ENCODE measurements around the gene CTNND2. TPM values are rescaled to one million over a fixed set of nuclear protein-coding genes. Genes with fewer than 3 reads are reported as not detected.

The CTNND2 gene
- total RNA-seq, 1 experiment from 2014 or later = not detected

DNA sequence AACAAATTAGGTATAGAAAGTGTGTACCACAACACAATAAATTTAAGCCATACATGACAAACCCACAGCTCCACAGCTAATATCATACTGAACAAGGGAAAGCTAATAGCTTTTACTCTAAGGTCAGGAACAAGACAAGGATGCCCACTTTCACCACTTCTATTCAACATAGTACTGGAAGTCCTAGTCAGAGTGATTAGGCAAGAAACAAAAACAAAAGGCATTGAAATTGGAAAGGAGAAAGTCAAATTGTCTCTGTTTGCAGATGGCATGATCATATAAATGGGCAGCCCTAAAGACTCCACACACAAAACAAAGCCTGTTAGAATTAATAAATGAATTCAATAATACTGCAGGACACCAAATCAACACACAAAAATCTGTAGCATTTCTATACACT lies 548.8 kb downstream of the CTNND2 start:
- POLR2A ChIA-PET = no interaction called here
- H3K36me3 Mint-ChIP-seq (ENCODE audit: insufficient read depth, unreplicated experiment) = no peaks in the 10 kb centered on the region
- peaks cover 7% of the 10 kb centered on the region for H3K9me3 Mint-ChIP-seq (ENCODE audit: unreplicated experiment)

GRCh38 chr5:11346336-11346735 lies 557.9 kb downstream of the CTNND2 start:
- Mint-ChIP-seq H3K36me3 (ENCODE audit: insufficient read depth, unreplicated experiment) (no peaks in the 10 kb centered on the region), H3K27ac (ENCODE audit: low read depth, unreplicated experiment) (no peak overlapping the region), H3K4me3 (ENCODE audit: unreplicated experiment) (no peak overlapping the region), H3K27me3 (ENCODE audit: insufficient read depth, unreplicated experiment) (peaks cover 10% of the 10 kb centered on the region), H3K9me3 (ENCODE audit: unreplicated experiment) (no peaks in the 10 kb centered on the region), H3K4me1 (ENCODE audit: insufficient read depth, unreplicated experiment) (no peaks in the 10 kb centered on the region)
- TF ChIP-seq, protein P1, sequence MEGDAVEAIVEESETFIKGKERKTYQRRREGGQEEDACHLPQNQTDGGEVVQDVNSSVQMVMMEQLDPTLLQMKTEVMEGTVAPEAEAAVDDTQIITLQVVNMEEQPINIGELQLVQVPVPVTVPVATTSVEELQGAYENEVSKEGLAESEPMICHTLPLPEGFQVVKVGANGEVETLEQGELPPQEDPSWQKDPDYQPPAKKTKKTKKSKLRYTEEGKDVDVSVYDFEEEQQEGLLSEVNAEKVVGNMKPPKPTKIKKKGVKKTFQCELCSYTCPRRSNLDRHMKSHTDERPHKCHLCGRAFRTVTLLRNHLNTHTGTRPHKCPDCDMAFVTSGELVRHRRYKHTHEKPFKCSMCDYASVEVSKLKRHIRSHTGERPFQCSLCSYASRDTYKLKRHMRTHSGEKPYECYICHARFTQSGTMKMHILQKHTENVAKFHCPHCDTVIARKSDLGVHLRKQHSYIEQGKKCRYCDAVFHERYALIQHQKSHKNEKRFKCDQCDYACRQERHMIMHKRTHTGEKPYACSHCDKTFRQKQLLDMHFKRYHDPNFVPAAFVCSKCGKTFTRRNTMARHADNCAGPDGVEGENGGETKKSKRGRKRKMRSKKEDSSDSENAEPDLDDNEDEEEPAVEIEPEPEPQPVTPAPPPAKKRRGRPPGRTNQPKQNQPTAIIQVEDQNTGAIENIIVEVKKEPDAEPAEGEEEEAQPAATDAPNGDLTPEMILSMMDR (IDR thresholded peaks at IDR 0.05; ENCODE audit: unreplicated experiment) = no peak
- no TSS peak for BruUV-seq (replicated peaks)
- DNase-seq (ENCODE audit: unreplicated experiment) = no peak
- intact Hi-C loops (cut with micrococcal nuclease) = no loop called here
- CTCF ChIA-PET = no interaction called here
- POLR2A ChIA-PET = no interaction called here

More for the DNA sequence above, 548.8 kb downstream of the CTNND2 start:
- TF ChIP-seq, protein P1 (IDR thresholded peaks at IDR 0.05; ENCODE audit: unreplicated experiment) = no peak
- CTCF ChIA-PET = interaction anchor here (0.7 to 0.8 kb wide), 2 partner anchors 67 to 901 kb away, joined by 3 to 6 read pairs; no protein-coding TSS in a partner anchor
- Mint-ChIP-seq H3K4me3 (ENCODE audit: unreplicated experiment) (no peak overlapping the region), H3K4me1 (ENCODE audit: insufficient read depth, unreplicated experiment) (no peaks in the 10 kb centered on the region), H3K27ac (ENCODE audit: low read depth, unreplicated experiment) (no peak overlapping the region), H3K27me3 (ENCODE audit: insufficient read depth, unreplicated experiment) (no peaks in the 10 kb centered on the region)
- BruUV-seq (replicated peaks) = no TSS peak
- no peak for DNase-seq (ENCODE audit: unreplicated experiment)
- intact Hi-C loops (cut with micrococcal nuclease) = no loop called here

GRCh38 chr5:11335881-11336760 lies 568.1 kb downstream of the CTNND2 start:
- intact Hi-C loops (cut with micrococcal nuclease) = no loop called here
- Mint-ChIP-seq H3K27ac (ENCODE audit: low read depth, unreplicated experiment) (no peak overlapping the region), H3K4me1 (ENCODE audit: insufficient read depth, unreplicated experiment) (no peaks in the 10 kb centered on the region), H3K27me3 (ENCODE audit: insufficient read depth, unreplicated experiment) (no peaks in the 10 kb centered on the region), H3K9me3 (ENCODE audit: unreplicated experiment) (no peaks in the 10 kb centered on the region), H3K4me3 (ENCODE audit: unreplicated experiment) (no peak overlapping the region), H3K36me3 (ENCODE audit: insufficient read depth, unreplicated experiment) (no peaks in the 10 kb centered on the region)
- ChIA-PET CTCF (interaction anchor here (0.7 to 0.9 kb wide), 2 partner anchors 421 to 582 kb away, joined by 3 read pairs; no protein-coding TSS in a partner anchor), POLR2A (no interaction called here)
- BruUV-seq (replicated peaks) = no TSS peak
- TF ChIP-seq, protein P1 (IDR thresholded peaks at IDR 0.05; ENCODE audit: unreplicated experiment) = no peak
- DNase-seq (ENCODE audit: unreplicated experiment) = no peak

DNA sequence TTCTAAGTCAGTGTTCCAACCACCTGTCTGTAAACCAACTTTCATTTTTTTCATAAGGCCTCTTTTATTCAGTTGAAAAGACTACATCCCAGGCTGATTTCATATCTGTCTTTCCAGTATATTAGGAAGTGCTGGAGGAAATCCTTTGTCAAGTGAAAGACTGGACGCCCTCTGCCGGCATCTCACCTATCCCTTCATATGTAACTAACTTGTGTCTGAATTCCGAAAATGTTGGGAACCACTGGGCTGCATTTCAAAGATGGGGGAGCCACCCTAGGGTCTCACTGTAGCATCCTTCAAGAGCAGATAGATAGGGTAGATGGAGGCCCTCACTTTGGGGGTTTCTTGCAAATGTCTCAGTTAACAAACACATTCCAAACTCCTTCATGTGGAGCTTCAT lies 569.8 kb downstream of the CTNND2 start:
- no peak for DNase-seq (ENCODE audit: unreplicated experiment)
- H3K36me3 Mint-ChIP-seq (ENCODE audit: insufficient read depth, unreplicated experiment) = no peaks in the 10 kb centered on the region
- H3K27me3 Mint-ChIP-seq (ENCODE audit: insufficient read depth, unreplicated experiment) = no peaks in the 10 kb centered on the region
- POLR2A ChIA-PET = no interaction called here
- no peak overlapping the region for H3K27ac Mint-ChIP-seq (ENCODE audit: low read depth, unreplicated experiment)
- intact Hi-C loops (cut with micrococcal nuclease) = no loop called here
- TF ChIP-seq, protein P1 (IDR thresholded peaks at IDR 0.05; ENCODE audit: unreplicated experiment) = no peak
- CTCF ChIA-PET = interaction anchor here (0.6 to 1.9 kb wide), 6 partner anchors 17 to 910 kb away, joined by 3 to 7 read pairs (median 4); no protein-coding TSS in a partner anchor
- no peaks in the 10 kb centered on the region for H3K9me3 Mint-ChIP-seq (ENCODE audit: unreplicated experiment)
- no peaks in the 10 kb centered on the region for H3K4me1 Mint-ChIP-seq (ENCODE audit: insufficient read depth, unreplicated experiment)
- no TSS peak for BruUV-seq (replicated peaks)
- no peak overlapping the region for H3K4me3 Mint-ChIP-seq (ENCODE audit: unreplicated experiment)

All from MCF 10A (cell line).